ENCODE data around the gene SLC35F1. TPM values are rescaled to one million over a fixed set of nuclear protein-coding genes. Genes with fewer than 3 reads are reported as not detected.
A peak's percentile ranks its signal among the peaks of the same experiment; 100 is the strongest.

The SLC35F1 gene
- total and polyA plus RNA-seq, 10 of the 15 experiments (the other 5 are each of a cell fraction or from before 2014, with no cell fraction given): 0.01 TPM; not detected in 9

DNA sequence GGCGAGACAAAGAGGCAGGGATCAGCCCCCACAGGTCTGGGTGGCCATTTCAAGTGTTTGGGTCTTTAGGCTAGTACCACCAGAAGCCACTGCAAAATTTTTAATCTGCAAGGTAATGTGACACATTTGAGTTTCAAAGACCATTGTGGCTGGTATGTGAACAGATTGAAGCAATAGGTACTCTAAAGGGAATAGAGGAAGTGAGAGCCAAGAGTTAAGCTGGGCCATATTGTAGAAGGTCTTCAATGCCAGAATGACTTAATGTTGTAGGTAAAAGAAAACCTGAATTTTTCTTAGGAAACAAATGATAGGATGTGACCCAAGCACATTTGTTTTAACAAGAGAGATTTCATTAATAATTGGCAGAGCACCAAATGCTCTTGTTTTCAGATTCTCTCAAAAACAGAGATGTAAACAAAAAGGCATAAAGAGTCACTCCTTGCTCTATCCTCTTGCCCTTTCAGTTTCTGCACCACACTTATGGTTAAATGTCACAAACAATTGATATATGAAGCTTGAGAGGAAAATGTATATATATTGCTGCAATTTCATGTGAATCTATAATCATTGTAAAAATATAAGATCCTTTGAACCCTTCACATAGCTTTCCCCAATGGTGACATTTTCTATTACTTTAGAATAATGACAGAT lies 333.9 kb downstream of the SLC35F1 start:
- TF ChIP-seq, protein P1, sequence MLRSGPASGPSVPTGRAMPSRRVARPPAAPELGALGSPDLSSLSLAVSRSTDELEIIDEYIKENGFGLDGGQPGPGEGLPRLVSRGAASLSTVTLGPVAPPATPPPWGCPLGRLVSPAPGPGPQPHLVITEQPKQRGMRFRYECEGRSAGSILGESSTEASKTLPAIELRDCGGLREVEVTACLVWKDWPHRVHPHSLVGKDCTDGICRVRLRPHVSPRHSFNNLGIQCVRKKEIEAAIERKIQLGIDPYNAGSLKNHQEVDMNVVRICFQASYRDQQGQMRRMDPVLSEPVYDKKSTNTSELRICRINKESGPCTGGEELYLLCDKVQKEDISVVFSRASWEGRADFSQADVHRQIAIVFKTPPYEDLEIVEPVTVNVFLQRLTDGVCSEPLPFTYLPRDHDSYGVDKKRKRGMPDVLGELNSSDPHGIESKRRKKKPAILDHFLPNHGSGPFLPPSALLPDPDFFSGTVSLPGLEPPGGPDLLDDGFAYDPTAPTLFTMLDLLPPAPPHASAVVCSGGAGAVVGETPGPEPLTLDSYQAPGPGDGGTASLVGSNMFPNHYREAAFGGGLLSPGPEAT (IDR thresholded peaks at IDR 0.05; ENCODE audit: low read depth): no peak
- TF ChIP-seq TBL1XR1 (IDR thresholded peaks at IDR 0.05; ENCODE audit: low read depth, low read length) (no peak), SPI1 (IDR thresholded peaks at IDR 0.05; ENCODE audit: borderline replicate concordance, insufficient read depth, low read depth, low read length) (peak; percentile 81)
- BruUV-seq (replicated peaks): no TSS peak
- WGBS (ENCODE audit: insufficient coverage, insufficient replicate concordance, low lambda C conversion rate, missing lambda C conversion rate): 0% methylated on average over 1 of the region's 1 CpG
- ATAC-seq (peak; percentile 66), FAIRE-seq (peak; percentile 54), DNase-seq (ENCODE audit: low read depth, low spot score) (no peak)
- no peaks in the 10 kb centered on the region for H3K36me3 ChIP-seq (ENCODE audit: control insufficient read depth in 2 of 2, insufficient read depth in 2 of 2, low read length in 1 of 2)
- H3K9me3 ChIP-seq (replicated peaks; ENCODE audit: control insufficient read depth, insufficient read depth, low read length): no peaks in the 10 kb centered on the region
- H3K4me1 ChIP-seq (ENCODE audit: control insufficient read depth, insufficient read depth, low read length): no peaks in the 10 kb centered on the region
- no peak overlapping the region for H3K9ac ChIP-seq (ENCODE audit: control insufficient read depth, insufficient read depth, low read length)
- SMC1A ChIA-PET (ENCODE audit: uncharacterized antibody, unreplicated experiment): no interaction called here
- H3K27ac ChIP-seq (ENCODE audit: control insufficient read depth, insufficient read depth): no peak overlapping the region
- no peak overlapping the region for H3K4me3 ChIP-seq
- CTCF ChIA-PET: interaction anchor here (0.6 kb wide), 1 partner anchor 54 kb away, joined by 5 read pairs; no protein-coding TSS in a partner anchor
- no peak overlapping the region for H2AFZ ChIP-seq (ENCODE audit: control insufficient read depth, low read depth, low read length)
- no peaks in the 10 kb centered on the region for H3K27me3 ChIP-seq (replicated peaks in 1 of 2; ENCODE audit: control insufficient read depth in 2 of 2, insufficient read depth in 2 of 2, low read length in 1 of 2)
- RAD21 ChIA-PET (ENCODE audit: unreplicated experiment): no interaction called here
- in situ Hi-C loops (cut with MboI) (no loop called here), intact Hi-C loops (cut with micrococcal nuclease; ENCODE audit: unreplicated experiment) (no loop called here)
- no peak overlapping the region for H3K4me2 ChIP-seq (ENCODE audit: control insufficient read depth, insufficient read depth)
- POLR2A ChIA-PET: no interaction called here
- H4K20me1 ChIP-seq (ENCODE audit: control insufficient read depth, insufficient read depth): no peaks in the 10 kb centered on the region
- no peaks in the 10 kb centered on the region for H3K79me2 ChIP-seq (ENCODE audit: control insufficient read depth, insufficient read depth, low read length)

DNA sequence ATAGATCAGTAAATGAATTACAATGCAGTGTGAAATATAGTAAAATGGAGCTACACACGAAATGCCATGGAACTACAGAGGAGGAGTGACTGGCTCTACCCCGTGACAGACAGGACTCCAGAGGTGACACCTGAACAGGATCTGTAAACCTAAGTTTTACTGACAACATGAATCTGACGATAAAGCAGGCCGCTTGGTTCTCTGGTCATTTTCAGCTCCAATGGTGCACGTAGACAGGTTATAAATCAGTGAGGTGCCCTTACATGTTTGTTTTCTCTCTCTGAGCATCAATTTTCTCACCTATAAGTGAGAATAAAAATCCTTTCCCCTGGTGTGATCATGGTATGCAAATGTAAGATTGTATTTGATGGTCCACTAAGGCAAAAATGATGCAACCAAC lies 339.3 kb downstream of the SLC35F1 start:
- in situ Hi-C loops (cut with MboI): no loop called here
- no peaks in the 10 kb centered on the region for H3K9me3 ChIP-seq (replicated peaks; ENCODE audit: control insufficient read depth, insufficient read depth, low read length)
- ChIA-PET CTCF (interaction anchor here (0.8 kb wide), 1 partner anchor 11 kb away, joined by 3 read pairs; no protein-coding TSS in a partner anchor), RAD21 (ENCODE audit: unreplicated experiment) (no interaction called here), SMC1A (ENCODE audit: uncharacterized antibody, unreplicated experiment) (no interaction called here), POLR2A (no interaction called here)
- intact Hi-C loops (cut with micrococcal nuclease; ENCODE audit: unreplicated experiment): no loop called here
- H3K27me3 ChIP-seq (replicated peaks in 1 of 2; ENCODE audit: control insufficient read depth in 2 of 2, insufficient read depth in 2 of 2, low read length in 1 of 2): no peaks in the 10 kb centered on the region
- no peak overlapping the region for H3K4me2 ChIP-seq (ENCODE audit: control insufficient read depth, insufficient read depth)
- no peaks in the 10 kb centered on the region for H4K20me1 ChIP-seq (ENCODE audit: control insufficient read depth, insufficient read depth)
- H2AFZ ChIP-seq (ENCODE audit: control insufficient read depth, low read depth, low read length): no peak overlapping the region
- H3K4me3 ChIP-seq: no peak overlapping the region
- H3K4me1 ChIP-seq (ENCODE audit: control insufficient read depth, insufficient read depth, low read length): no peaks in the 10 kb centered on the region
- H3K79me2 ChIP-seq (ENCODE audit: control insufficient read depth, insufficient read depth, low read length): no peaks in the 10 kb centered on the region
- TF ChIP-seq SPI1 (IDR thresholded peaks at IDR 0.05; ENCODE audit: borderline replicate concordance, insufficient read depth, low read depth, low read length) (no peak), RB1 (IDR thresholded peaks at IDR 0.05; ENCODE audit: borderline replicate concordance) (no peak), CHD4 (IDR thresholded peaks at IDR 0.05) (no peak), KDM1A (IDR thresholded peaks at IDR 0.05; ENCODE audit: borderline replicate concordance) (no peak)
- DNase-seq (ENCODE audit: low read depth, low spot score) (no peak), ATAC-seq (no peak), FAIRE-seq (no peak)
- BruUV-seq (replicated peaks): no TSS peak
- 38% methylated on average over 5 of the region's 5 CpGs for WGBS (ENCODE audit: insufficient coverage, insufficient replicate concordance, low lambda C conversion rate, missing lambda C conversion rate)
- no peaks in the 10 kb centered on the region for H3K36me3 ChIP-seq (ENCODE audit: control insufficient read depth in 2 of 2, insufficient read depth in 2 of 2, low read length in 1 of 2)
- no peak overlapping the region for H3K27ac ChIP-seq (ENCODE audit: control insufficient read depth, insufficient read depth)
- no peak overlapping the region for H3K9ac ChIP-seq (ENCODE audit: control insufficient read depth, insufficient read depth, low read length)
